Liver (tissue), 9 donors: ENCODE data around the gene AGA. TPM values are rescaled to one million over a fixed set of nuclear protein-coding genes. Genes with fewer than 3 reads are reported as not detected.

Experiments used
- DNase-seq: peaks from one replicate; pipeline ENCODE4 v3.0.0-alpha.2; 2017; ENCODE audit warnings: low spot score
- H3K27ac ChIP-seq, 2 donors: one replicate each; pipeline ENCODE4 v1.7.0; 2013; ENCODE audit warnings: inconsistent platforms in 2 of 2, low read length in 2 of 2, control low read depth in 1 of 2, low read depth in 1 of 2, mild to moderate bottlenecking in 1 of 2
- H3K27me3 ChIP-seq, 4 donors: one replicate each; pipeline versions ENCODE4 v1.6.1 to v1.7.0; 2013; ENCODE audit warnings: low read length in 3 of 4, inconsistent platforms in 1 of 4, mild to moderate bottlenecking in 1 of 4, moderate library complexity in 1 of 4; ENCODE audit not compliant: control insufficient read depth in 4 of 4, insufficient read depth in 4 of 4
- H3K36me3 ChIP-seq, 4 donors: one replicate each; pipeline versions ENCODE4 v1.6.1 to v1.7.0; 2013; ENCODE audit warnings: low read length in 3 of 4, mild to moderate bottlenecking in 3 of 4, low read depth in 1 of 4, moderate library complexity in 1 of 4; ENCODE audit not compliant: control insufficient read depth in 4 of 4, insufficient read depth in 3 of 4
- H3K4me1 ChIP-seq, 4 donors: one replicate each; pipeline versions ENCODE4 v1.6.1 to v1.7.0; 2013; ENCODE audit warnings: low read length in 3 of 4, mild to moderate bottlenecking in 3 of 4, moderate library complexity in 1 of 4; ENCODE audit not compliant: control insufficient read depth in 4 of 4, insufficient read depth in 4 of 4
- H3K4me3 ChIP-seq, 3 donors: one replicate each; pipeline versions ENCODE4 v1.6.1 to v1.7.0; 2013; ENCODE audit warnings: low read length in 3 of 3, control low read depth in 1 of 3, low read depth in 1 of 3, mild to moderate bottlenecking in 1 of 3
- H3K9ac ChIP-seq, 2 donors: one replicate each; pipeline ENCODE4 v1.7.0; 2013; ENCODE audit warnings: low read length in 2 of 2, mild to moderate bottlenecking in 2 of 2, moderate library complexity in 2 of 2, control low read depth in 1 of 2, low read depth in 1 of 2
- H3K9me3 ChIP-seq, 4 donors: one replicate each; pipeline versions ENCODE4 v1.6.1 to v1.7.0; 2013; ENCODE audit warnings: low read length in 3 of 4; ENCODE audit not compliant: control insufficient read depth in 4 of 4
- CTCF ChIP-seq: fragments of 150-350 bp; IDR thresholded peaks from 2 replicates; pipeline ENCODE4 v1.5.1; 2017; ENCODE audit warnings: improper control_type of control experiment, low read depth, low read length; ENCODE audit not compliant: missing input control
- EGR1 ChIP-seq, 2 donors: IDR thresholded peaks; 2 replicates each; pipeline ENCODE4 v1.6.1; 2016 to 2018; ENCODE audit warnings: antibody characterized with exemption in 2 of 2, low read depth in 2 of 2
- FOXA1 ChIP-seq: IDR thresholded peaks from 2 replicates; pipeline ENCODE4 v1.6.1; 2016; ENCODE audit warnings: antibody characterized with exemption
- JUND ChIP-seq, 2 donors: IDR thresholded peaks; 2 replicates each; pipeline ENCODE4 v1.6.1; 2016; ENCODE audit warnings: antibody characterized with exemption in 2 of 2
- MAX ChIP-seq: IDR thresholded peaks from 2 replicates; pipeline ENCODE4 v1.6.1; 2016; ENCODE audit warnings: antibody characterized with exemption
- RXRA ChIP-seq, 2 donors: IDR thresholded peaks; 2 replicates each; pipeline ENCODE4 v1.6.1; 2017 to 2018; ENCODE audit warnings: antibody characterized with exemption in 2 of 2, mild to moderate bottlenecking in 1 of 2
- SP1 ChIP-seq: IDR thresholded peaks from 2 replicates; pipeline ENCODE4 v1.6.1; 2018; ENCODE audit warnings: antibody characterized with exemption, mild to moderate bottlenecking
- TAF1 ChIP-seq: conservative IDR thresholded peaks from 2 replicates; pipeline ENCODE4 v1.6.1; 2016; ENCODE audit warnings: antibody characterized with exemption, mild to moderate bottlenecking
- YY1 ChIP-seq: IDR thresholded peaks from 2 replicates; pipeline ENCODE4 v1.6.1; 2016; ENCODE audit warnings: antibody characterized with exemption, mild to moderate bottlenecking
- ZBTB33 ChIP-seq: IDR thresholded peaks from 2 replicates; pipeline ENCODE4 v1.6.1; 2016; ENCODE audit warnings: antibody characterized with exemption
- WGBS: extraction: QIAGEN DNeasy Blood & Tissue Kit; methylation state at CpG from one replicate; pipeline ENCODE4 v1.1.7; 2013; 5-methylcytosine and 5-hydroxymethylcytosine counted together
- polyA plus RNA-seq, 2 donors: library from polyadenylated mRNA; stranded (reverse) in 1 of 2; unstranded in 1 of 2; fragments of 200-250 nt in 1 of 2; fragments of >200 nt in 1 of 2; fragmentation: Nextera tagmentation in 1 of 2; extraction: Ambion mirVana in 1 of 2; gene quantifications; one replicate each; pipeline versions ENCODE4 v1.2.1 to v1.2.3, GENCODE V29; 2013 to 2015
- total RNA-seq, 2 donors: library from RNA; depleted of rRNA; stranded (reverse); fragments of >200 nt; gene quantifications; one replicate each; pipeline ENCODE4 v1.2.3, GENCODE V29; 2014
- TF ChIP-seq, protein P1 (sequence below): IDR thresholded peaks from 2 replicates; pipeline ENCODE4 v1.6.1; 2016; ENCODE audit warnings: antibody characterized with exemption
- TF ChIP-seq, protein P2 (sequence below): IDR thresholded peaks from 2 replicates; pipeline ENCODE4 v1.6.1; 2016; ENCODE audit warnings: antibody characterized with exemption, mild to moderate bottlenecking
- donor health status: healthy.
- donor health status: healthy.
- donor health status: healthy.
- donor health status: healthy.
- donor health status: healthy.

Gene AGA
- total and polyA plus RNA-seq, 4 donors: 12.9 to 38.4 (median 35.6) TPM

DNA sequence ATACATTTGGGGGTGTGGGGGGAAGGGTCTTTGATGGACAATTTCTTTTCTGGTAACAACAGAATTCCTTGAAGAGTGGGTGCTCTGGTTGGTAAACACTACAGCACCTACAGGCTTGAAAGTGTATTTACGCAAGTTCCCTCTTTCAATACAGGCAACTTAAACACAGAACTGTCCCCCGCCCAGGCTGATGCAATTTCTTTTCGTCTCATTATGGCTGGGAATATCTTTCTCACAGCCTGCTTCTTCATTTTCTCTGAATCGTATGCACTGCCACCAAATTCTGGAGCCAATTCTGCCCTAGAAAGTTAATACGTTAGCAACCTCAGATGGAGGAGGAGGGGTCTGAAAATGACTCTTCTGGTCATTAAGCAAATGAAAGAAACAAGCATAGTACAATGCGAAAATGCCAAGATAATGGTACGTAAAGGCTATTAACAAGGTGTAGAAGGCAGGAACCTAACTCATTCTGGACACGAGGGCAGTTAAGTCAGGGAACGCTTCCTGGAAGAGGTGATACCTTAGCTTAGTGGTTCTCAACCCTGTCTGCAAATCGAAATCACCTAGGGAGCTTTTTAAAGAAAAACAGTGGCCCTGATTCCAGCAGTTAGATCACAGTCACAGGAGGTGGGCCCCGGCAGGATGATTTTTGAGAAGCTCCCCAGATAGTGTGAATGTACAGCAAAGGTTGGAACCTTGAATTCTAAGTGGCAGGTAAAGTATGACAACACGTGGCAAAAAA, 1.0 kb downstream of the AGA start:
- Histone ChIP-seq H3K4me3 (peak overlapping the region; percentile 65 to 94 (median 69)), H3K9ac (peak overlapping the region; percentile 87 to 97), H3K9me3 (no peaks in the 10 kb centered on the region), H3K27me3 (no peaks in the 10 kb centered on the region), H3K36me3 (peaks cover 0 to 7% (median under 1%) of the 10 kb centered on the region in 4 donors), H3K27ac (peak overlapping the region; percentile 88 to 91), H3K4me1 (peaks cover 0 to 14% (median 9%) of the 10 kb centered on the region in 4 donors)
- no peak for DNase-seq
- 39% methylated on average over 12 of the region's 12 CpGs for WGBS
- TF ChIP-seq, protein P1, sequence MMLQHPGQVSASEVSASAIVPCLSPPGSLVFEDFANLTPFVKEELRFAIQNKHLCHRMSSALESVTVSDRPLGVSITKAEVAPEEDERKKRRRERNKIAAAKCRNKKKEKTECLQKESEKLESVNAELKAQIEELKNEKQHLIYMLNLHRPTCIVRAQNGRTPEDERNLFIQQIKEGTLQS: no peak
- no peak for TF ChIP-seq EGR1 (IDR thresholded peaks at IDR 0.05; ENCODE audit: low read depth in 2 of 2)
- TF ChIP-seq FOXA1: no peak
- no peak for TF ChIP-seq ZBTB33
- no peak for TF ChIP-seq SP1
- TF ChIP-seq CTCF: no peak
- TF ChIP-seq, protein P2, sequence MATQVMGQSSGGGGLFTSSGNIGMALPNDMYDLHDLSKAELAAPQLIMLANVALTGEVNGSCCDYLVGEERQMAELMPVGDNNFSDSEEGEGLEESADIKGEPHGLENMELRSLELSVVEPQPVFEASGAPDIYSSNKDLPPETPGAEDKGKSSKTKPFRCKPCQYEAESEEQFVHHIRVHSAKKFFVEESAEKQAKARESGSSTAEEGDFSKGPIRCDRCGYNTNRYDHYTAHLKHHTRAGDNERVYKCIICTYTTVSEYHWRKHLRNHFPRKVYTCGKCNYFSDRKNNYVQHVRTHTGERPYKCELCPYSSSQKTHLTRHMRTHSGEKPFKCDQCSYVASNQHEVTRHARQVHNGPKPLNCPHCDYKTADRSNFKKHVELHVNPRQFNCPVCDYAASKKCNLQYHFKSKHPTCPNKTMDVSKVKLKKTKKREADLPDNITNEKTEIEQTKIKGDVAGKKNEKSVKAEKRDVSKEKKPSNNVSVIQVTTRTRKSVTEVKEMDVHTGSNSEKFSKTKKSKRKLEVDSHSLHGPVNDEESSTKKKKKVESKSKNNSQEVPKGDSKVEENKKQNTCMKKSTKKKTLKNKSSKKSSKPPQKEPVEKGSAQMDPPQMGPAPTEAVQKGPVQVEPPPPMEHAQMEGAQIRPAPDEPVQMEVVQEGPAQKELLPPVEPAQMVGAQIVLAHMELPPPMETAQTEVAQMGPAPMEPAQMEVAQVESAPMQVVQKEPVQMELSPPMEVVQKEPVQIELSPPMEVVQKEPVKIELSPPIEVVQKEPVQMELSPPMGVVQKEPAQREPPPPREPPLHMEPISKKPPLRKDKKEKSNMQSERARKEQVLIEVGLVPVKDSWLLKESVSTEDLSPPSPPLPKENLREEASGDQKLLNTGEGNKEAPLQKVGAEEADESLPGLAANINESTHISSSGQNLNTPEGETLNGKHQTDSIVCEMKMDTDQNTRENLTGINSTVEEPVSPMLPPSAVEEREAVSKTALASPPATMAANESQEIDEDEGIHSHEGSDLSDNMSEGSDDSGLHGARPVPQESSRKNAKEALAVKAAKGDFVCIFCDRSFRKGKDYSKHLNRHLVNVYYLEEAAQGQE: no peak
- no peak for TF ChIP-seq YY1
- no peak for TF ChIP-seq TAF1

DNA sequence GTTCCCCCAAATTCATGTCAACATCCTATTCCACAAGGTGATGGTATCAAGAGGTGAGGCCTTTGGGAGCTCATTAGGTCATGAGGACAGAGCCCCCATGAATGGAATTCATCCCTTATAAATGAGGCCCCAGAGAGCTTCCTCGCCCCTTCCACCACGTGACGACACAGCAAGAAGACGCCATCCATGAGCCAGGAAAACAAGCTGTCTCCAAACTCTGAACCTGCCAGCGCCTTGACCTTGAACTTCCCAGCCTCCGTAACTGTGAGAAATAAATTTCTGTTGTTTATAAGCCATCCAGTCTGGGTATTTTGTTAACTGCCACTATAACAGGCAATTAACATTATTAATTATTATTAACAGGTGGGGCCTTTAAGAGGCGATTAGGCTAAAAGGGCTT, 5.8 kb downstream of the AGA start:
- Histone ChIP-seq H3K27ac (no peak overlapping the region), H3K9ac (no peak overlapping the region), H3K27me3 (no peaks in the 10 kb centered on the region), H3K4me3 (no peak overlapping the region), H3K36me3 (peaks cover 4 to 15% (median 13%) of the 10 kb centered on the region in 4 donors), H3K9me3 (no peaks in the 10 kb centered on the region), H3K4me1 (peaks cover 0 to 7% (median 4%) of the 10 kb centered on the region in 4 donors)
- TF ChIP-seq JUND (IDR thresholded peaks at IDR 0.05): no peak
- no peak for TF ChIP-seq TAF1
- no peak for TF ChIP-seq RXRA (IDR thresholded peaks at IDR 0.05)
- no peak for TF ChIP-seq YY1
- TF ChIP-seq MAX: no peak
- TF ChIP-seq, protein P2: no peak
- no peak for TF ChIP-seq SP1
- 97% methylated on average over 7 of the region's 7 CpGs for whole genome bisulfite sequencing
- DNase-seq: no peak
